GM19025 (cell line): ENCODE measurements around the gene SREBF2.

Experiments used
- ATAC-seq: cut with Tn5 transposase; IDR thresholded peaks from one replicate; pipeline ENCODE4 v1.9.1; 2021; ENCODE audit warnings: mild to moderate bottlenecking, low read depth, moderate library complexity; ENCODE audit not compliant: unreplicated experiment

The SREBF2 gene

GRCh38 chr22:41905411-41906202 lies 72.7 kb downstream of the SREBF2 start:
- ATAC-seq, result no peak

DNA sequence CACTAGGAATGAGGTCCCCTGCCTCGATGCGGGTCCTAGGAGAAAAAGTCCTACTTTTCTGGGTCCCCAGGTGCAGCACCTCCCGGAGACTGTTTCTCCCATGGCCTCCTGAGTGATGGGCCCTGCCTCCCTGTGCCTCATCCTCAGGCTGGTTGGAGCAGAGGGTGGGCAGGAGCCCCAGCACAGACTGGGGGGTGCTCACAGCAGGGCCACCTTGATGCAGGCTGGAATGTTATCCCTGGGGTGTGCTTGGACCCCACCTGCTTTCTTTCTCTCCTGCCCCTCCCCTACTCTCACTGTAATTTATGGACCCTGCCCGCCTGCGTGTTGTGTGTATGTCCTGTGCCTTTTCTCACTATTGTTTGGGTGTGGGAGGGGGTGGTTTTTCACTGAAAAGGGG lies 73.9 kb downstream of the SREBF2 start:
- no peak for ATAC-seq

DNA sequence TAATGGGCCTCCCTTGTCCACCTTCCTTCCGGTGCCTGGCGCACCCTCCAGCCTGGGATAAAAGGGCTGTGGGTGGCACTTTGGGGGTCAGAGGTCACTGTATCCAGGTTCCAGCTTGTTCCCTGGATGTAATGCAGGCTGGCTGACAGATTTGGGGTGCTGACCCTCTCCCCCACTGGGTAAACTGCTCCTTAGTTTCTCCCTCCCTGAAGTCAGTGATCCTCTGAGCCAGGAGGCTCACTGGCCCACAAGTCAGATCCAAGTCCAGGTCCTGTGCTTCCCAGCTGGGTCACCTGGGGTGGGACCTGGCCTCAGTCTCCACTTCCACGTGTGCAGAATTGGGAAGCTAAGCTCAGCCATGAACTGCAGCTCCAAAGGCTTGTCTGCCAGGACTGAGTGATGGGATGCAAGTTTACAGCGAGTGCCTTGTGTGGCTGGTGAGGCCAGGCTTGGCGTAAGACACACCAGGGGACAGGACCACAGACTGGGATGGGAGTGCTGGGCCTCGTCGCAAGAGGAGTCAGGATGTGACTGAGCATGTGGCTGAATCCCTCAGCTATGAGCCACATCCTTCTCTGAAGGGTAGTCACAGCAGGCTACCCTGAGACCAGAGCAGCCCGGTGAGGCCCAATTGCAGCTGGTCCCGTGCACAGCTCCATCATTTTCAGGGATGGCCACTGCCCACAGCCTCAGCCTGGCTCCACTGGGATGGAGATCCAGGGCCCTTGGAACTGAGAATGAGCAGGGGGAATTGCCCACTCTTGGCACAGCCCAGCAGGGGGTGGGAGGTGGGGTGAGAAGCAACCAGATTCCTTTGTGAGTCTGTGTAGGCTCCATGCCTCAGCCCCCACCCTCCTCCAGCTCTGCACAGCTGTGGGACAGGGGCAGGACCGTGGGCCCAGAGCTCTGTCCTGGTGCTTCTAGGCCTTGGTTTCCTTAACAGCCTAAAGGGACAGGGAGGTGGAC lies 74.8 kb downstream of the SREBF2 start:
- ATAC-seq, result no peak

DNA sequence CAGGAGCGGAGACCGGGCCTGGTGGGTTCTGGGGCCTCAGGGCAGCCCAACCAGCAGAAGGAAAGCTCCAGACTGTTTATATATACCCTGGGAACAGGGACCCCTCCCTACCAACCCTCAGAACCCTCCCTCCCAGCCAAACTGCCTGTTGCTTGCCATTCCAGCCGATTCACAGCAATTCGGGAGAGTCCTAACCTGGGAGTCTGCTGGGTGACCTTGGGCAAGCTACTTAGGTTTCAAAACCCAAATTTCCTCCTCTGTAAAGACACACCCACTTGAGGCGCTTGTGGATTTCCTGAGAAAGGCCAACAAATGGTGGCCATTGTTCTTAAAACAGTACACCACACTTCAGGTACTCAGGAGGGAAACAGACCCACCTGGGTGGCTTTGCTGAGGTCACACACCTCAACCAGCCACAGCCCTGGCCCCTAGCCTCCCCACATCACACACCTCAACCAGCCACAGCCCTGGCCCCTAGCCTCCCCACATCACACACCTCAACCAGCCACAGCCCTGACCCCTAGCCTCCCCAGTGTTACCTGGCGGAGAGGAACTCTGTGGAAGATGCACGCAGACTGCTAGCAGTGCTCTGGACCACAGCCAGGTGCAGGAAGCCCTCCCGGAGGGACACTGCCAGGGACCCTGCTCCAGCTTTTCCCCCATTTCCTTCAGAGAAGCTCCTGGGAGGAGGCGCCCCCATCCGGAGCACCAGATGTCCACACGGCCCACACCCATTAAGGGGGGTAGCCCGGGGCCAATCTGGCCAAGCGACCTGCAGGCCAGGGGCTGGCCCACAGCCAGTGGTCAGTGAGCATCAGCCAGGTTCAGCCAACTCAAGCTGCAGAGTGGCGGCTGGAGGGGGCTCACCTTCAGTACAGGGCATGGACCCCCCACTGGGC lies 75.8 kb downstream of the SREBF2 start:
- ATAC-seq, result no peak

GRCh38 chr22:41909310-41910049 lies 76.6 kb downstream of the SREBF2 start:
- ATAC-seq, result no peak

DNA sequence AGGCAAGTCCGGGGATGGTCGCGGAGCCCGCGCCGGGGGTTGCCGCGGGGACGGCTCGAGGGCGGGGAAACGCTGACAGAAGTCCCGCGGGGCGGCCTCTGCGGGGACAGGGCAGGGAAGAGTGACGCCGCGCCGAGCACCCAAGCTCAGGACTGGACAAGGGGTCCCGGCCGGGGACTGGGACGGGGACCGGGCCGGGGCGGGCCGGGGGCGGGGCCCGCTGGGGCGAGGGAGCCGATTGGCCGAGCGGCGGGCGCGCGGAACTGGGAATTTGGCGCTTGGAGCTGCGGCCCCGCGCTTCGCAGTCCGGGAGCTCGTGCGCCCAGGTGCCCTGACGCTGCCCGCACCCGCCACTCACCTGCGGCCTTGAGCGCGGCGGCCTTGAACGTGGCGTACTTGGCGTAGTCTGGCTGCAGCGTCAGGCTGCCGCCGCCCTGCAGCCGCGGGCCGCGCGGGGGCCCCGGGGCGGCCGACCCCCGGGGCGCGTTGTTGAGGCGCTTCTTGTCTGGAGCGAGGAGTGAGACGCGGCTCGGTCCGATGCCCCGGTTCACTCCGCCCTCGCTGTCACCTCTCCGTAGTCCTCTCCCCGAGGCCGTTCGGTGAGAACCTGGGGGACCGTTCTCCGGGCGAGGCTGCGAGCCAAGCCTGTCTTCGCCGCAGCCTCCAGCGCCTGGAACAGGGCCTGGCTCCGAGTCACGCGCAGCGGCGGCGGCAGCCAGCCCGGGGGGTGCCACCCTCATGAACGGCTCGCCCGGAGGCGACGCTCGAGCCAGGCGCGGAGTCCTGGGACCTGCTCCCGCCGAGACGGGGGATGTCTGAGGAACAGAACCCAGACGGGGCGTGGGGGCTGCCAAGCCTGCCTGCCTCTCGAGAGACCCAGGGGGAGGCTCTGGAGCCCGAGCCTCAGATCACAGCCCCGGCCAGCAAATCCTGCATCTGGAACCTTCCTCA lies 77.4 kb downstream of the SREBF2 start:
- ATAC-seq, result no peak

DNA sequence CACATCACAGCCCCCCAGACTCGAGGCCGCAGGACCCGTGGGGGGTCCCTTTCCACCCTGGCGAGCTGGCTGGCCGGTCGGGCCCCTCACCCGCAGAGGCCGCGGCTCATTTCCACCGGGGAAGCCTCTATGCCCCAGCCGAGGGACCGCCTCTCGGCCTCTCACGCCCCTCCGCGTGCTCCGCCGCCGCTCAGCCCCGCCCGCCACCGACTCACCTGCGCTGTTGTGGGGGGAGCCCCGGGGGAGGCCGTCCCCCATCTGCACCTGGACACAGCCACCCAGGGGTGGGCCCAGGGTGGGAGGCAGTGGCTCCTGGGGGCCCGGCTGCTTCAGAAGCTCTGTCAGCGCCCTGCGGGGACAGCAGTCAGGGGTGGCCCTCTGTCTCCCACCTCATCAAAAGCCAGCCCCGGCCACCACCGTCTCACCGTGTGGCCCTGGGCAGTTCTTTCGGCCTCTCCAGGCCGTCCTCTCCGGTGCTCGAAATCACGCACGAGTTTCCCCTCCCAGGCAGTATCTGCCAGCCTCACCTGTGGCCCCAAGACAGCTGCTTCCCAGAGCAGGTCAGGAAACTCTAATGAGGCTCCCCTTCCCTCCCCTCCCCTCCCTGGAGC lies 78.2 kb downstream of the SREBF2 start:
- no peak for ATAC-seq

GRCh38 chr22:41912338-41913039 lies 79.6 kb downstream of the SREBF2 start:
- no peak for ATAC-seq

DNA sequence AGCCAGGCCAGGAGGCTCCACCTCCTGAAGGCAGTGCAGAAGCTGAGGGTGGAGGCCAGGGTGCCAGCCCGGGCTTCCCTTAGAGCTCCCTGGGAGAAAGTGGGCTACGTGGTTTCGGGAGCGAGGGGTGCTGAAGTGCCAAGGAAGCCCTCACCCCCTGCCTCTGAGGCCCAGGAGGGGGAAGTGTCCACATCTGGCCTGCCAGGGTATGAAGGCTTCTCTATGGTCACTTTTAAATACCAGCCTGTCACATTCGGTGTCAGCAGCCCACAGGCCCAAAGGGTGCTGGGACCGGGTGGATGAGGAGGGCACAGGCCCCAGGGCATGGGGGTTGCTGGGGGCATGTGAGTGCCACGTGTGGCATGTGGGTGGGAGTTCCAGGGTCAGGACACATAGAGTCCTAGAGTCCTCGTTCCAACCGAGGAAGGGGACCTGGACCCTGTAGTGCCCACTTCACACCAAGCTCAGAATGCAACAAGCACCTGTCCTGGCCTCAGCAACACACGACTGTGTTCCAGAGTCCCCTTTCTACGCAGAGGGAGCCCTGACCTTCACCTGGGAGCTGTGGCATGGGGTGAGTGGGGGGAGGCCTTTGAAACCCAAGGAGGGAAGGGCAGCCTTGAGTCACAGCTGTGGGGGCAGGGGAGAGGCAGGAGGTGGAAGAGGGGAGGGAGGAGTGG lies 80.3 kb downstream of the SREBF2 start:
- no peak for ATAC-seq

DNA sequence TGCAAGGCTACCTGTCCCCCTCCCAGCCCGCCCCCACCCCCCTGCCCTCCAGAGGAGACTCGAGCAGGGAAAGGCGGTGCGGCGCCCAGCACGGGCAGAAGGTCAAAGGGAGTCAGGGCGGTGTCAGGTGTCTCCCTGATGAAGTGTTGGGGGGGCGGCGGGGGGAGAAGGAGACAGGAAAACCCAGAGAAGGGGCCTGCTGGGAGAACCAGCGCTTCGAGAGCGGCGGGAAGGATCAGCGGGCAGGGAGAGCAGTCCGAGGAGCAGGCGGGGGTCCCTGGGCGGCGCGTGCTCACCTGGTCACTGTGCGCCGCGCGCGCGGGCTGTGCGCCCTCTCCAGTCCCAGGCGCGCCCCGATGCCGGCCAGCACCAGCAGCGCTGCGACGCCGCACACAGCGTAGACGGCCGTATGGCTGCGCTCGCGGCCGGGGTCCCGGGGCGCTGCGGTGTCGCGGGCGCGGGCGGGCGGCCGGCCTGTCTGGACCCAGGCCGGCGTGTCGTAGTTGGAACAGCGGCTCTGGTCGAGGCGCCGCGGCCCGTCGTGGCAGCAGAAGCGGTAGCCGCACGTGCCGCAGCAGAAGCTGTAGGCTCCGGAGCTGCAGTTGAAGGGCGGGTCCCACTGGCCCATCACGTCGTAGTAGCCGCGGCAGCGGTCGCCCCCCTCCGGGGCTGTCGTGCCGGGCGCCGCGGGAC lies 81.1 kb downstream of the SREBF2 start:
- ATAC-seq, result no peak

DNA sequence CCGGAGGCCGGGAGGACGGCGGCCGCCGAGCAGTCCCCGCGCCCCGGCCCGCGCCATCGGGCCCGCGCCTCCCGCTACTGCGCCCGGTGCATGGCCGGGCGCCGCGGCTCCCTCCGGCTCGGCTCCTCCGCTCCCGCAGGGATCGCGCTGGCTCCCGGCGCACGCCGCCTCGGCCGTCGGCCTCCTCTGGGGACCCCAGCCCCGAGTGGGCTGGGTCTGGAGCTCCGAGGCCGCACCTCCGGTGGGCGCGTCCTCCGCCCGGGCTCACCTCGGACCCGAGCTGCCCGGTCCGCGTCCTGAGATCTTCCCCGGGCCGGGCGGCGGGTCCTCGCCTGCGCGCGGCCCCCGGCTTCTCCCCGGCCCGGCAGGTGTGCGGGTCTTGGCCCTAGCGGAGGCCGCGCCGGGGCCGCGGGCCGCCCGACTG lies 81.7 kb downstream of the SREBF2 start:
- no peak for ATAC-seq

DNA sequence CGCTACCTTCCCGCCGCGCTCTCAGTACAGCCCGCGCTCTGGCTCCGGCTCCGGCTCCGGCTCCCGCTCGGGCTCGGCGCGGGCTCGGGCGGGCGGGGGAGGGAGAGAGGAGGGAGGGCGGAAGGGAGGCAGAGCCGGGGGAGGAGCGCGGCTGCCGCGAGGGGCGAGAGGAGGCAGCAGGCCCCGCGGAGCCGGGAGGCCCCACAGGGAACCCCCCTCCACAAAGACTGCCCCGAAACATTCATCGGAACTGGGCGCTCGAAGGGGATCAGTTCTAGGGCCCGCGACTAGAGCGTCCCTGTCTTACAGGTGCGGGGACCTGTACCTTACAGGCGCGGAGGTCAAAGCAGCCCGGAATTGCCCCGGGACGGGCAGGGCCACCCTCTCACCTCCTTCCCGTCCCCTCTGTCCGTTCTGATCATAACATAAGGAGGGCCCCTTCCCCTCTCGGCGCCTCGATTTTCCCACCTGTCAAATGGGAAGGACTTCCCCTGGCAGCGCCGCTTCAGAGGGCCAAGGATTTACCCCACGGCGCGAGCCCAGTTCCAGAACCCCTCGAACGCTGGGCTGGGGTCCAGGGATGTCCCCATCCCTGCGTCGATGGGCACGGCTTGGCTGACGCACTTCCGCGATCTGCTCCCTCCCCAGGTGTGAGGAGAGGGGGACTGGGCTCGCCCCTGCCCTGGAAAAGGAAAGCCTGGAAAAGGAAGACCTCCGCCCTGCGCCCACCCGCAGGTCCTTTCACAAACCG lies 82.3 kb downstream of the SREBF2 start, which contains the start of gene SHISA8:
Gene SHISA8 (minus strand): TSS at position 40 of the 751 bp plus-strand sequence. CDS start 407 bp downstream, outside the sequence.
- no peak for ATAC-seq

DNA sequence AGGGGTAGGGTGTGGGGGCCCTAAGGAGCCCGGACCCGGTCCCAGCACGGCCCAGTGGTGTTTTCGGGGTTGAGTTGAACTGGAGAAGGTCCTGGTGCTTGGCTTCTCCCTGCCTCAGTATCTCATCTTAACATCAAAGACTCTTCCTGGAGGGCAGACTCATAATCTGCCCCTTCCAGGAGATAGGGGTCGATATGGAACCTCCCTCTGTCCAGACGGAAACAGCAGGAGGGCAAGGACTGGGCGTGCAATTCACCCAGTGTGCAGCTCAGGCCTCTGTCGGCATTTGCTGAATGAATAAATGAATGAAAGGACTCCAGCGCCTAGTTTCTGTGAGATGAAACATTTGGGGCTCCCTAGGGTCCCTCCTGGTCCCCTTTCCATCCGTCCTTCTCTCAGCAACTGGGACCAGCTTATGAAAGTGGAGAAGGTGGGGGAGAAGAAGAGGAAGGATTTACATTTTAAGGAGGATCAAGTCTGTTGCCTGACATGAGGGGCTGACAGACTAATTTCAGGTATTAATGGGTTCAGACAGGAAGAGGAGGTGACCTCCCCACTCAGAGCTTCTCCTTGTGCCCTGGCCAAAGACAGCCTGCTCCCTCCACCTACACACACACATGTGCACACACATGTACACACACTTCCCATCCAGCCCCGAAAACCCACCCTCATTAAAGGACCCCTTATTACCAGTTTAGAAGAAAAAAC lies 83.0 kb downstream of the SREBF2 start:
- no peak for ATAC-seq

GRCh38 chr22:41916745-41917358 lies 83.9 kb downstream of the SREBF2 start:
- no peak for ATAC-seq
